ENCODE results near the gene SLC16A5.
"Not testable (repeated sequence)": the region's sequence is repeated elsewhere in the genome, so short reads cannot be mapped to it uniquely, and the experiment has no call there.

Gene SLC16A5

GRCh38 chr17:75127936-75128335, 40.2 kb downstream of the SLC16A5 start:
- not testable (repeated sequence) for H3K4me3 ChIP-seq (ENCODE audit: low read depth, low read length); DNase-seq (ENCODE audit: low read depth)

DNA sequence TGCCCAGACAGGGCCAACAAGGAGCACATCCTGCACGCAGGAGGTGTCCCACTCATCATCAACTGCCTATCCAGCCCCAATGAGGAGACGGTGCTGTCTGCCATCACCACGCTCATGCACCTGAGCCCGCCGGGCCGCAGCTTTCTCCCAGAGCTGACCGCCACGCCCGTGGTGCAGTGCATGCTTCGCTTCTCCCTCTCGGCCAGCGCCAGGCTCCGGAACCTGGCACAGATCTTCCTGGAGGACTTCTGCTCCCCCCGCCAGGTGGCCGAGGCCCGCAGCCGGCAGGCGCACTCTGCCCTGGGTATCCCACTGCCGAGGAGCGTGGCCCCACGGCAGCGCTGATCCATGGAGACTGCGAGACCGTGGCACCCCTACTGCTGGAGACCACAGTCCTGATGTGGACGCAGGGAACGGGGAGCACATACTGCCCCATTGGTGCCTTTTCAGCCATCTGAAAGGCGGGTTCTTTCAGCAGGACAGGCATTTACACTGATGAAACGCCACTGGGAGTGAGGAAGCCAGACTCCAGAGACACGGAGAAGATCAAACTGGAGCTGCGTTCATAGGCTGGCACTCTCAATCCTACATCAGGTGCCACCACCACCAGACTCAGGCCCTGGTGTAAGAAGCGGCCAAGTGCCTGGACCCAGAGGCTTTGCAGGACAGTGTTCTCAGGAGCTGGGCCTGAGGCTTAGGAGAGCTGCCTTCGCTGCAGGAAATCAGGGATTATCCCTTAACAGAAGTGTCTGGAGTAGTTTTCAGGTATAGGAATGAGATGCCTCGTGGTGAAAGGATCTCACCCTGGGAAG, 41.1 kb downstream of the SLC16A5 start:
- DNase-seq (ENCODE audit: low read depth), result no peak
- H3K4me3 ChIP-seq (ENCODE audit: low read depth, low read length), result no peak overlapping the region

DNA sequence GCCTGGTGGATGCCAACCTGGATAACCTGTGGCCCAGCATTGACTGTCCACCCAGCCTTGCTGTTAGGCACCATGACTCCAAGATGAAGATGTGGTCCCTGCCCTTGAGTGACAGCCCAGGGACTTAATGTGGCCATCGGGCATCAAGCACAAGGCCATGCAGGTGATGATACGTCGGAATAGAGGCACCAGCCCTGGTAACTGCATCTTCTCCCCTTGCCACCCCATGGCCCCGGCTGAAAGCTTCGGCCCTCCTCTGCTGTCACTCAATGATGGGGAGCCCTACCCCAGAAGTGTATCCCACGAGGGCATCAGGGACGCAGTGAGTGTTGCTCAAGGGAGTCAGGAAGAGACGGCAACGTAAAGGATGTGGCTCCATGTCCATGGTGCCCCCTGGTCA, 41.8 kb downstream of the SLC16A5 start:
- no peak for DNase-seq (ENCODE audit: low read depth)
- no peak overlapping the region for H3K4me3 ChIP-seq (ENCODE audit: low read depth, low read length)

- no peak for DNase-seq (ENCODE audit: low read depth)
- H3K4me3 ChIP-seq (ENCODE audit: low read depth, low read length), result peak overlapping the region; percentile 82
Measured at GRCh38 chr17:75130059-75130631, 42.4 kb downstream of the SLC16A5 start.

DNA sequence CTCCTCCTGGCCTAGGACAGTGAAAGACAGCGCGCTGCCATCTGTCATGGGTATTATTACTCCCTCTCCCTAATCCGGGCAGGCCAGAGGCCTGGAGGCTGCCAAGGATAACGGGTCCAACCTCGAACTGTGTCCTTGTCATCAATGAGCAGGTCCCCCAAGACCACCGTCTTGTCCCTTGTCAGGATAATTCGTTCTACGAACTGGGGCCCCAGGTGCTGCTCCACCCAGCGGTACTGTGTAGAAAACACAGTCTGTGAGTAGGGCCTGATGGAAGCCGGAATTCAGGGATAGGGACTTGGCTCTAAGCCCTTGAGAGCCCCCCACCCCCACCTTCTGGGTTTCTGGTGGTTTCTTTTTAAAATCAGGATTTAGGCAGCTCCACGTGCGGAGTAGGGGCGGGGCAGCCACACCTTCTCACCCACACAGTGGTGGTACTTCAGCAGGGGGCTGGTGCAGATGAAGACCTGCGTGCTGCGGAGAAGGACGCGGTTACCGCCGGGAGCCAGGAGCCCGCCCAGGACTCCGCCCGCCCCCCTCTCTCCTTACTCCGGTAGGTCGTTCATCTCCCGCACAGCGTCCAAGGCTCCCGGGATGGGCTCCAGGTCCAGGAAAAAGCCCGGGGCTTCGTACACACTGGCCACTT, 43.0 kb downstream of the SLC16A5 start:
- no peak for DNase-seq (ENCODE audit: low read depth)
- peak overlapping the region; percentile 82 for H3K4me3 ChIP-seq (ENCODE audit: low read depth, low read length)

DNA sequence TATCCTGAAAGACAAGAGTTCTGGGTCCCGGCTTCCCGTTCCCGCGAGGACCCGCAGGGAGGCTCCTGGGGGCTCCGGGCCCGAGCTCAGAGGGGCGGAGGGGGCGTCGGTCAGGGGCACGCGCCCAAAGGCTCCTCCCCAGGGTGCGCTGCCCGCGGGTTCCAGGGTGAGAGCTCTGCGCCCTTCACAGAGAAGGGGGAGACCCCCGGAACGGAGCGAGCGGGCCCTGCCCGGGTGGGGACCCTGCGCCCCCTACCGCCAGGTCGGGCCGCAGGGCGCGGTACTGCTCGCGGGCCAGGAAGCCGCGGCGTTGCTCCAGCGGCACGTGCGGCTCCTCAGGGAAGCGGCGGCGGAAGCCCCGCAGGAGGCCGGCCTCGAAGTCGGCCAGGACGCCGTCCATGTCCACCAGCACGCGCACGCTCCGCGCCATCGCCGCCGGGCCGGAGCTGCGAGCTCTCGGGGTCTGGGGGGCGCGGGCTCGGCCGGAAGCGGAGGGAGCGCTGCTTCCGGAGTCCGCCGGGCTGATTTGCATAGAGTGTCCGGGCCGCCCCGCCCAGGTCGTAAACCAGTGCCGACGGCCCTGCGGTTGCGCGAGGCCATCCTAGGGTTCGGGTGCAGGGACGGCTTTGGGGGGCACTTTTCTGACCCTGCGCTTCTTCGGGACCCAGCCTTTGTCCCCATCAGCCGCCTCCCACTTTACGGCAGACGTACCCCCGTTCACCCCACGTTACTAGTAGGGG, 43.7 kb downstream of the SLC16A5 start, which contains the start of gene NT5C:
NT5C (minus strand) TSS at position 465 of the 740 bp plus-strand sequence; CDS start at position 430, 35 bp downstream.
- peak within 1 kb of the TSS; percentile 82 for H3K4me3 ChIP-seq (ENCODE audit: low read depth, low read length)
- DNase-seq (ENCODE audit: low read depth), result no peak

- peak overlapping the region; percentile 82 for H3K4me3 ChIP-seq (ENCODE audit: low read depth, low read length)
- DNase-seq (ENCODE audit: low read depth), result not testable (repeated sequence)
Measured at GRCh38 chr17:75132018-75133000, 44.6 kb downstream of the SLC16A5 start.

DNA sequence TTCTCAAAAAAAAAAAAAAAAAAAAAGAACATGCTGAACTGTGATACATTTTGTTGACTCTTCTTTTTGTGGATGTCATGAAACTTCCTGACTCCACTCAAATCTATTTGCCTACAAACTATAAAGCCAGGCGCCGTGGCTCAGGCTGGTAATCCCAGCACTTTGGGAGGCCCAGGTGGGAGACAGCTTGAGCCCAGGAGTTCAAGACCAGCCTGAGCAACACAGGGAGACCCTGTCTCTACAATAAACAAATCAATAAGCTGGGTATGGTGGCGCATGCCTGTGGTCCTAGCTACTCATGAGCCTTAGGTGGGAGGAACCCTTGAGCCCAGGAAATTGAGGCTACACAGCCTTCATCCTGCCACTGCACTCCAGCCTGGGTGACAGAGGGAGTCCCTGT, 45.2 kb downstream of the SLC16A5 start:
- no peak overlapping the region for H3K4me3 ChIP-seq (ENCODE audit: low read depth, low read length)
- DNase-seq (ENCODE audit: low read depth), result no peak

GRCh38 chr17:75133607-75134347, 46.0 kb downstream of the SLC16A5 start:
- not testable (repeated sequence) for H3K4me3 ChIP-seq (ENCODE audit: low read depth, low read length); DNase-seq (ENCODE audit: low read depth)

DNA sequence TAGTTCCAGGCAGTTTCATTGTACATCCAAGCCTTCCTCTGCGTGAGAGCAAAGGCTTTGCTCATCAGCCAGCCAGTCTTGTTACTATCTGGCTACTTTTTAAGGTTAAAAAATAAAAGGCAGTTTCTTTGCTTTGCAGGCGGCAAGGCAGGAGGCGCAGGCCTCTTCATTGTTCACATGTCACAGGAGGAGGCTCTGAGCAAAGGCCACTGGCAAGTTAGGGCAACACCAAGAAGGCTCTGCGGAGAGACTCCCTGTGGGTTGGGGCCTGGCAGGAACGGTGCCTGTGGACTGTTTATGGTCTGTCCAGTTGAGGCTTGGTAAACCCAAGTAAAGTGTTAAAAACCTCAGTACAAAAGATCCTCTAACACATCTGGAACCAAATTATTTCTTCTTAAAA, 47.7 kb downstream of the SLC16A5 start:
- H3K4me3 ChIP-seq (ENCODE audit: low read depth, low read length), result no peak overlapping the region
- DNase-seq (ENCODE audit: low read depth), result no peak

- H3K4me3 ChIP-seq (ENCODE audit: low read depth, low read length), result no peak overlapping the region
- DNase-seq (ENCODE audit: low read depth), result no peak
Measured at GRCh38 chr17:75135946-75136345, 48.2 kb downstream of the SLC16A5 start.

DNA sequence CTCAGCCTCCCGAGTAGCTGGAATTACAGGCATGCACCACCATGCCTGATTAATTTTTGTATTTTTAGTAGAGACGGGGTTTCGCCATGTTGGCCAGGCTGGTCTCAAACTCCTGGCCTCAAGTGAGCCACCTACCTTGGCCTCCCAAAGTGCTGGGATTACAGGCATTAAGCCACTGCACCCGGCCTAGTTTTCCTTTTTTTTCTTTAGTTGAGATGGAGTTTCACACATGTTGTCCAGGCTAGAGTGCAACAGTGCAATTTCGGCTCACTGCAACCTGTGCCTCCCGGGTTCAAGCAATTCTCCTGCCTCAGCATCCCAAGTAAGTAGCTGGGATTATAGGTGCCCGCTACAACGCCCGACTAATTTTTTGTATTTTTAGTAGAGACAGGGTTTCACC, 50.0 kb downstream of the SLC16A5 start:
- not testable (repeated sequence) for DNase-seq (ENCODE audit: low read depth)

DNA sequence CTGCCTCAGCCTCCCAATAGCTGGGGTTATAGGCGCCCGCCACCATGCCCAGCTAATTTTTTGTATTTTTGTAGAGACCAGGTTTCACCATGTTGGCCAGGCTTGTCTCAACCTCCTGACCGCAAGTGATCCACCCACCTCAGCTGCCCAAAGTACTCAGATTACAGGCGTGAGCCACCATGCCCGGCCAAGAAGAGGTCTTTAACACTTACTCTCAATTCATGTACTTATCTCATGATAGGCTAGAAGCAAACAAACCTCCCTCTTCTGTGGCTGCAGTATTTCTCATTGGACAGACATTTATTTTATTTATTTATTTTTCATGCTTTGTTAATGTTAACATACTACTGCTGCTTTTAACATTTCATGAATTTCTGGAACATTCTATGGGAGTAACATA, 50.8 kb downstream of the SLC16A5 start:
- DNase-seq (ENCODE audit: low read depth), result no peak
- no peak overlapping the region for H3K4me3 ChIP-seq (ENCODE audit: low read depth, low read length)

More for the DNA sequence above, 50.0 kb downstream of the SLC16A5 start:
- H3K4me3 ChIP-seq (ENCODE audit: low read depth, low read length), result not testable (repeated sequence)

GRCh38 chr17:75142236-75142971, 54.6 kb downstream of the SLC16A5 start:
- no peak overlapping the region for H3K4me3 ChIP-seq (ENCODE audit: low read depth, low read length)
- DNase-seq (ENCODE audit: low read depth), result no peak

DNA sequence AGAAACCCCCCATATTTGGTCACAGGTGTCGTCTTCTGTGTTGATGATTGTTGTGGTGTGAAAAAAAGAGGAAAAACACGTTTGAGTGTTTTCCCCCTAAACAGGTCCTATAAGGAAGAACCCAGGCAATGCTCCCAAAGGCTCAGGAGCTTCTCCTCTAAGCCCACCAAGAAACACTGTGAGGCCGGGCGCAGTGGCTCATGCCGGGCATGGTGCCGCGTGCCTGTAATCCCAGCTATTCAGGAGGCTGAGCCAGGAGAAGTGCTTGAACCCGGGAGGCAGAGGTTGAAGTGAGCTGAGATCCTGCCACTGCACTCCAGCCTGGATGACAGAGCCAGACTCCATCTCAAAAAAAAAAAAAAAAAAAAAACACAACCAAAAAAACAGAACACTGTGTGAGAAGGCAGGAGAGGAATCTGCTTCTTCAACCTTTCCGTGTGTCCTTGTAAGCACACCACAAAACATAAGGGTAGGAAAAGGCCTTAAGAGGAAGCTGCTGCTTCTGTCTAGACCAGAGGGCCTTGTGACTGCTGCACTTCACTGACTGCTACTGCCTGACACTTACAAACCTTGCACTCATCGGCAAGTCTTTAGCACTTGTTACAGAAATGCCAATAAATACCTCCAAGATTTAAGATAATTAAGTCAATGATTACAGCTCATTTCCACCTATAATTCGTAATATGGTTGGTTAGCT, 57.2 kb downstream of the SLC16A5 start:
- no peak overlapping the region for H3K4me3 ChIP-seq (ENCODE audit: low read depth, low read length)
- no peak for DNase-seq (ENCODE audit: low read depth)

- H3K4me3 ChIP-seq (ENCODE audit: low read depth, low read length), result no peak overlapping the region
- no peak for DNase-seq (ENCODE audit: low read depth)
Measured at GRCh38 chr17:75146592-75146991, 58.8 kb downstream of the SLC16A5 start.

Measured in skeletal muscle cell (primary cell).